ENCODE measurements around the gene OPRL1.
A peak's percentile ranks its signal among the peaks of the same experiment; 100 is the strongest.

OPRL1 gene

DNA sequence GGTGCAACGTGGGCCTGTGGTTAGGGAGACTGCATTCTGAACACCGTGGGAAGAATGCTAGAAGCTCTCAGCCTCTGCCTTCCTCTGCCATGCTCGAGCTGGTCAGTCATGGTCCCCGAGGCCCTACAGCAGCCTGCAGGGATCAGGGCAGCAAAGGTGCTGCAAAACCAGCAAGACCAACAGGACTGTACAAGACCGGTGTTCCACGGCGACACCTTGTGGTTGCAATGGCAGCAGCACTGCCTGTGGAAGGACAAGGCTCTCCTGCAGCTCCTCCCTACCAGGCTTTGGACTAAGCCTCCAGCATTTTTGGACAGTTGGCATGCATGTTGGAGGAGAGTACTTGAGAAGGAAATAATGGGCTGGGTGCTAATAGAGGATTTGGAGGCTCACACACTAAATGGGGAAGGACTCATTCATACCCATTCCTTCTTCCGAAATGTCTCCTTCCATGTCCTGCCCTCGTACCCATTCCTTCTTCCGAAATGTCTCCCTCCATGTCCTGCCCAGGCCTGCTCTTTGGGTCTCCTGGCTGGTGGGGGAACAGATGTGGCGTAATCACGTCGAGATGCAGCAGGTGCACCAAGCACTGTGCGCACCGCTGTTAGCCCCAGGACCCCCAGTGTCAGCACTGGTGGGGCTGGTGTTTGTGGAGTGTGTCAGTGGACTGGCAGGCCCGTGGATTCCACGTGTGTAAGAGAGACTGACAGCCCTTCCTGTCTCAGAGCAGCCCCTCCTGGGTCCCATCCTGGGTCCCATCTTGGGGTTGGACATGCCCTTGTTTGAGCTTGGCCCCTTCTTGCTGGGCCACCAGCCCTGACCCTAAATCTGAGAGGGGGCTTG, 65.8 kb downstream of the OPRL1 start:
- no peak for DNase-seq

DNA sequence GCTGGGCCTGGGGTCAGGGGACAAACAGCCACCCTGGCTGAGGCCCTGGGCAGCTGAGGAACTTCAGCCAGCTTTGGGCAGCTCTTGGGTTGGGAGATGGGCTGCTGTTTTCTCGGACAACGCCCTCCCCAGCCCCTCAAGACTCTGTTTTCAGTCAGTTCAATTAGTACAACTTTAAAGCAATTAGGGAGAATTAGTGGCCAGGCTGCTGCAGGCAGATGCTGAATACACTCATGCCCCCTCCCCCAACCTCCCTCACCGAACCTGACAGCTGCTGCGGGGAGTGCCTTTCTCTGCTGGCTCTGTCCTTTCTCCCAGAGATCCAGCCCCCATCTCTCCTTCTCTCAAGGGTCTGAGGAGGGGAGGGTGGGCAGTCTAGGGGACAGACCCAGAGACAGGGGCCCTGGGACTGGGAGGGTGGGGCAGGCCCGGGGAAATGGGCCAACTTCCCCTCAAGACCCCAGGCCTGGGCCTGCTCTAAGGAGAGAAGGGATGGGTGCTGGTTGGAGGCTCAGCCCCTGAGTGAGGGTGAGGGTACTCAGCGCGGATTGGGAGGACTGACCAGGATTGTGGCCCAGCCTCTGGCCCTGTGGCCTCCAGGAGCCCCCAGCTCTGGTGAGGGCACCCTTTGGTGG, 66.5 kb downstream of the OPRL1 start:
- peak; percentile 41 for DNase-seq

DNA sequence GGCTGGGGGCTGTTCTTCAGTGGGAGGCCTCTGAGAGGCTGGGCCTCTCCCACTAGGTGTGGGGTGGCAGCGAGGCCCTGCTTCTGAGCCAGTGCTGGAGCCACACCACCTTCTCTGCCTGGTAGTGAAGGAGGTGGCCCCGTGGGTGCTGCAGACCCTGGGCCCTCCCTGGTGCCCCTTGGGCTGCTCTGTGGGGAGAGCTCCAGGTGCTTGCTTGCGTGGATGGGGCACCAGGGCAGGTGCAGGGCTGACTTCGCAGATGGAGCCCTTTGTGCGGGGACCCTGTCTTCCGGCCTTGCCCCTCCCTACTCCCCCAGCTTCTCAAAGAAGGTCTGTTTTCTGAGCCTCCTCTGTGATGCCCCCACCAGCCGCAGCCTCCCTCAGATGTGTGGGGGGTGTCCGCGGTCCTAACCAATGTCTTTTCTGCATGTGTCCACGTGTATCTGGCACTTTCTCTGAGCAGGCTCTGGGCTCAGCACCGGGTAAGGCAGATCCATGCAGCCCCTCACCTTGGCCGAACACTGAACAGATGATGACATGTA, 67.1 kb downstream of the OPRL1 start:
- no peak for DNase-seq

DNA sequence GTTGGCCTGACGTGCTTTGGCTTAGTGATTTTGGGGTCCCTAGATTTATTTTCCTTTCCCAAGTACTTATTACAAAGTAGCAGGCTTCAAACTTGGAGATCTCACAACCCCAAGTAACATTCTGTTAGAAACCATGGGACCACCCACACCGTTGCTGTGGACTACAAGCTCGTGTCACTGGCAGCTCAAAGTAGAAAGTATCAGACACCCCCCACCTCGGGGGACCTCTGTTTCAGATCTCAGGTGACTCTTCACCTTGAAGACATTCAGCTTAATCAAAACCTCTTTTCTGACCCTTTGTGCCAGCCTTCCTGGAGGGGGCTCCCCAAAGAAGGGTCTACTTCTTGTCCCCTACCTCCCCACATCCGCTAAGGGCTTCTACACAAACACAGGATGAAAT, 68.7 kb downstream of the OPRL1 start:
- no peak for DNase-seq

DNA sequence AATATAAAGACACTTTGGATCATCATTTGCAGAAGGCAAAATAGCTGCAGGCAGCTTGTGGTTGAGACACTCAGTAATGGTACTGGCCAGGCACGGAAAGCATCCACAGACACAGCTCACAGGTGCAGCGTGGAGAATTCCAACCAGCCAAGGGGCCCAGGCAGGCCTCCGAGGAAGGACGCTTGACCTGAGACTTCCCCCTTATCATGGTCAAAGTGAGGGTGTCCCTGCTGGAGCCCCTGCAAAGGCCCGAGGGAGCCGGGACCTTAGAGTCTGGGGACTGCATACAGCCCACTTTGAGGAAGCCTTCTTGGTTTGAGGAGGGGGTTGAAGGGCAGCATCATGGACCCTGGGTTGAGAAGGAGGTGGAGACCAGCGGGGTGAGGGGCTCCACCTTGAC, 69.3 kb downstream of the OPRL1 start:
- DNase-seq, result no peak

DNA sequence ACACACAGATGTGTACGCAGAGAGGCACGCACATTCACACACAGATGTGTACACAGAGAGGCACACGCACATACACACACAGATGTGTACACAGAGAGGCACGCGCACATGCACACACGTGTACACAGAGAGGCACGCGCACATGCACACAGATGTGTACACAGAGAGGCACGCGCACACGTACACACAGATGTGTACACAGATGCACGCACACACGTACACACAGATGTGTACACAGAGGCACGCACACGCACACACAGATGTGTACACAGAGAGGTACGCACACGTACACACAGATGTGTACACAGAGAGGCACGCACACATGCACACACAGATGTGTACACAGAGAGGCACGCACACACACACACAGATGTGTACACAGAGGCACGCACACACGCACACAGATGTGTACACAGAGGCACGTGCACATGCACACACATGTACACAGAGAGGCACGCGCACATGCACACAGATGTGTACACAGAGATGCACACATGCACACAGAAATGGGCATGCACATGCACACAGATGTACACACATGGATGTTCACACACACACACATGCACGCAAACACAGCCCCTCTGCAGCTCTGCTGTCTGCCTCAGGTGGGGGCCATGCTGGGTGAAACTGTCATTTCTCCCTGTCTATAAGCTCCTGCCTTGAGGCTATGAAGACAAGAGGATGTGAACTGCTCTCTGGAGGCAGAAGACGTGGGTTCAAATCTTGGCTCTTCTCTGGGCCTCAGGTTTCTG, 70.1 kb downstream of the OPRL1 start:
- no peak for DNase-seq
